HuH-7 (cell line): ENCODE measurements around the gene UBE2I.
A peak's percentile ranks its signal among the peaks of the same experiment; 100 is the strongest.
"Not testable (repeated sequence)": the region's sequence is repeated elsewhere in the genome, so short reads cannot be mapped to it uniquely, and the experiment has no call there.

Experiments
- DNase-seq: peaks from one replicate; pipeline ENCODE4 v3.0.0; 2011; ENCODE audit warnings: low spot score

Gene UBE2I

DNA sequence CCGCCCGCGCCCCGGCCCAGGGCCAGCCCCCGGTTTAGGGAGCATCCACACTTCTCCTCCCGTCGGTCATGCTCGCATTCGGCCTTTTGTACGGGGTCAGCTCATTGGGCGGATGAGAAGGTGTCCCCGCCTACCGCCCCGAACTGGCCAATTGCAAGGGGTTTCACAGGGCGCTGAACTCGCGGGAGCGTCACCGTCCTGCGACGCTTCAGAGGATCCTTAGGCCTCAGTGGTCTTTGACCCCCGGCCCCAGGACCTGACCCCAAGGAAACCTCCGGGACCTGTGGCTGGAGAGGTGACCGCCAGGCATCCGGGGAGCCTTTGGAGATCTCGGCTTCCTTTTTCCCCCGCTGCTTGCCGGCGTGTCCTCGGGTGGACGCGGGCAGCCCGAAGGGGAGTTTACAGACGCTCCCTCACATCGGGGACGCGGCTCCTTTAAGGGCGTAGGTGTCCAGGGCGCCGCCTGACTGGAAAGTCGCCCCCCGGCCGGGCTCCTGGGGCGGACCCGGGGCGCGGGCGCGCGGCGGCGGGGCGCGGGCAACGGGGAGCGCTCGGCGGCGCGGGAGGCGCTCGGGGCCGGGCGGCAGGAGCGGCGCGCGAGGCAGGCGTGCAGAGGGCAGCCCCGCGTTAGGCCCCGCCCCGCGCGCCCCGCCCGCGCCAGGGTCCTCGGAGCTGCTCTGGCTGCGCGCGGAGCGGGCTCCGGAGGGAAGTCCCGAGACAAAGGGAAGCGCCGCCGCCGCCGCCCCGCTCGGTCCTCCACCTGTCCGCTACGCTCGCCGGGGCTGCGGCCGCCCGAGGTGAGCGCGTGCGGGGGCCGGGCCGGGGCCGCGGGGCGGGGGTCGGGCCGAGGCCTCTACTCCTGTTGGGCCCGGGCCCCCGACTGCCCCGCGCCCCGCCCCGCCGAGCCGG lies at the start of gene UBE2I:
UBE2I (plus strand) TSS at position 660 of the 909 bp plus-strand sequence. CDS start 4,395 bp downstream, outside the sequence.
- DNase-seq = peak; percentile 92

- DNase-seq = no peak
Observed at GRCh38 chr16:1259760-1260068, 49.7 kb upstream of the UBE2I start.

DNA sequence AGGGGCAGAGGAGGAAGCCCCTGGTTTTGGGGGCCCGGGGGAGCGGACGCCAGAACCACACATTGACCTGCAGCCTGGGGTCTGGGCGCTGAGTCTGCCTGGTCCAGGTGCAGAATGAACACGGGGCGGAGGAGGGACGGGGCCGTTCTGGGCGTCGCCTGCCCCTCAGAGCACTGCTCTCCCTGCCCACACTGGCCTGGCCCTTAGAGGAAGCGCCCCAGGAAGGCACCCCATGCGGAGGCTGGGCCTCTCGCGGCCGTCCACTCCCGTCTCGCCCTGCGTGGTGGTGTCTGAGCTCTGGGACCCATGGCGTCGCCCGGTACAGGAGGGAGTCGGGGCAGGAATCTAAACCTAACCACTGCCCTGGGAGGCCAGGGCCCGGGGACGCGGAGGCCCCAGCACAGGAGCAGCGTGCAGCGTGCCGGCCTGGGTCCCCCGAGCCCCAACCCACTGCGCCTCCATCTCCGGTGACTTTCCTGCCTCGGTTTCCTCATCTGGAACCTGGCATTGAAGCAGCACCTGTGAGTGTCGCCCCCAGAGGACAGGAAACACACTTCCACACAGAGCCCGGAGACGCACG lies 49.2 kb upstream of the UBE2I start:
- DNase-seq = no peak

- DNase-seq = no peak
Observed at GRCh38 chr16:1261131-1261892, 48.1 kb upstream of the UBE2I start.

GRCh38 chr16:1262210-1262845 lies 47.1 kb upstream of the UBE2I start:
- no peak for DNase-seq

DNA sequence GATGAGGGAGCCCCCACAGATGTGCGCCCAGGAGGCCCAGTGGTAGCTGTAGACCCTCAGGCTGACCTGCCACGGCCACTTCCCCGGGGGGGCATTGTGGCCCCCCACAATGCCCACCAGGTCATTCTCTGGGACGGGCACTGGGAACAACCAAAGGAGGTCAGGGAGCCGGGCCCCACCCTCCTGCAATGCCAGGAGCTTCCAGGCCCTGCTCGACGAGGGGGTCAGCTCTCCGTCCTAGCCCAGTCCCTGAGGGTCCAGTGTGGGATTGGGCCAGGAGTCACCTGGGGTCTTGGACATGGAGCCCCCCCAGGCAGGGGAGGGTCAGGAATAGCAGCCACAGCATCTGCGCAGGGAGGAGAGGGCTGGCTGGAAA lies 46.6 kb upstream of the UBE2I start:
- DNase-seq = no peak

DNA sequence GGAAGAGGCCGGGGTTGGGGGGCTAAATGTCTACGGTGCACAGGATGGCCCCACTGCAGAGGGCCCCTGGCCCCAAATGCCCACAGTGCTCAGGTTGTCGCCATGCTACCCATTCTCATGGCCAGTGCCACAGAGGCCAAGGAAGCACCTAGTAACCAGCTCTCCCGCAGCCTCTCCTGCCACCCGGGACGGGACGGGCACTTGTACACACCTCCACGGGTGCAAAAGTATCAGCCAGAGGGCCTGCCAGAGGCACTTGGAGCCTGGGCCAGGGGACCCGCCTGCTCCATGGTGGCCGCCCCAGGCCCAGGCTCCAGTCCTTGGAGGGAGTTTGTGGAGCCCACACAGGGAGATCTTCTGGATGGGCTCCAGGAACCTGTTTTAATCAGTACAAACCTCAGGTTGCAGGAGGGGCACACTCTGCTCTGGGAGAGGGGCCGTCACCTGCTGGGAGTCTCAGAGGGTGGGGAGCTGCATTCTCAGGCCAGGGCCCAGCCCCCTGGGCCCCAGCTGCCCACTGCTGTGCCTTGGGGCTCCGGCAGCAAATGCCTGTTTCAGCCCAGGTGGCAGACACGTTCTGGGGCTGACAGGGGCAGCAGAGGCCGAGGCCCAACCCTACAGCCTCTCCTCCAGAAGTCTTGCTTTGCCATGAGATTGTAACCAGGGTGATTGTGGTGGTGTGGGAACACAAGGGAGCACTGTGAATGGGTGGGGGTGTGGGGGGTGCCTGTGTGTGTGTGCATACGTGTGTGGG lies 45.7 kb upstream of the UBE2I start:
- no peak for DNase-seq

- no peak for DNase-seq
Observed at GRCh38 chr16:1264345-1265089, 44.9 kb upstream of the UBE2I start.

DNA sequence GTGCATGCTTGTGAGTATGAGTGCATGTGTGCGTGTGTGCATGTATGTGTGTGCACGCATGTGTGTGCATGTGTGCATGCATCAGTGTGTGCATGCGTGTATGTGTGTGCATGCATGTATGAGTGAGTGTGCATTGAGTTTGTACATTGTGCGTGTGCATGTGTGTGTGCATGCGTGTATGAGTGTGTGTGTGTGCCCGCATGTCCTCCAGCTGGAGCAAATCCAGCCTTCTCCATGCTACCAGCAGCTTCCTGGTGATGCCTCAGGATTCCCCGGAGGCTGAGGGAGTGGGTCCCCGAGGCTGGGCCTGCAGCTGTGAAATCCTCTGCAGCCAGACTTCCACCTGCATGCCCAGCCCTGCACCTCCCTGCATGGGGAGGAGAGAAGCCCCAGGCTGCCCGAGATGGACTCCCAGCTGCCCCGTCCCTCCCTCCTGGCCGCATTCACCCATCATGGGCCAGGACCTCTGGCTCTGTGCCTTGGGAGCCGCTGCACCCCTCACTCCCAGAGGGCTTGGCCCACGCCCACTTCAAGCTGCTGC lies 44.3 kb upstream of the UBE2I start:
- DNase-seq = no peak

- no peak for DNase-seq
Observed at GRCh38 chr16:1265826-1266225, 43.6 kb upstream of the UBE2I start.

DNA sequence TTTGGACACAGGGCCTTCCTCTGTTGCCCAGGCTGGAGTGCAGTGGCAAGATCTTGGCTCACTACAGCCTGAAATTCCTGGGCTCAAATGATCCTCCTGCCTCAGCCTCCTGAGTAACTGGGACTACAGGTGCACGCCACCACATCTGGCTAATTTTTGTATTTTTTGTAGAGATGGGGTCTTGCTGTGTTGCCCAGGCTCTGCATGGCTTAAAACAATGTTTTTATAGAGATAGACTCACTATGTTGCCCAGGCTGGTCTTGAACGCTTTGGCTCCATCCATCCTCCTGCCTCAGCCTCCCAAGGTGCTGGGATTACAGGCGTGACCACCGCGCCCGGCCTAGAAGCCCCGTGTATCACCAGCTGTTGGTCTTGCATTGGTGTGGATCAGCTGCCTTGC lies 40.0 kb upstream of the UBE2I start:
- DNase-seq = not testable (repeated sequence)

DNA sequence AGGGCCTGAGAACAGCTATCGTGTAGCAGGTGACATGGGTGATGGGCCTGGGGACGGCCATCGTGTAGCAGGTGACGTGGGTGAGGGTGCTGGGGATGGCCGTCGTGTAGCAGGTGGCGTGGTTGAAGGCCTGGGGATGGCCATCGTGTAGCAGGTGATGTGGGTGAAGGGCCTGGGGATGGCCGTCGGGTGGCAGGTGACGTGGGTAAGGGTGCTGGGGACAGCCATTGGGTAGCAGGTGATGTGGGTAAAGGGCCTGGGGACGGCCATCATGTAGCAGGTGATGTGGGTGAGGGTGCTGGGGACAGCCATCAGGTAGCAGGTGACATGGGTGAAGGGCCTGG lies 38.1 kb upstream of the UBE2I start:
- no peak for DNase-seq

DNA sequence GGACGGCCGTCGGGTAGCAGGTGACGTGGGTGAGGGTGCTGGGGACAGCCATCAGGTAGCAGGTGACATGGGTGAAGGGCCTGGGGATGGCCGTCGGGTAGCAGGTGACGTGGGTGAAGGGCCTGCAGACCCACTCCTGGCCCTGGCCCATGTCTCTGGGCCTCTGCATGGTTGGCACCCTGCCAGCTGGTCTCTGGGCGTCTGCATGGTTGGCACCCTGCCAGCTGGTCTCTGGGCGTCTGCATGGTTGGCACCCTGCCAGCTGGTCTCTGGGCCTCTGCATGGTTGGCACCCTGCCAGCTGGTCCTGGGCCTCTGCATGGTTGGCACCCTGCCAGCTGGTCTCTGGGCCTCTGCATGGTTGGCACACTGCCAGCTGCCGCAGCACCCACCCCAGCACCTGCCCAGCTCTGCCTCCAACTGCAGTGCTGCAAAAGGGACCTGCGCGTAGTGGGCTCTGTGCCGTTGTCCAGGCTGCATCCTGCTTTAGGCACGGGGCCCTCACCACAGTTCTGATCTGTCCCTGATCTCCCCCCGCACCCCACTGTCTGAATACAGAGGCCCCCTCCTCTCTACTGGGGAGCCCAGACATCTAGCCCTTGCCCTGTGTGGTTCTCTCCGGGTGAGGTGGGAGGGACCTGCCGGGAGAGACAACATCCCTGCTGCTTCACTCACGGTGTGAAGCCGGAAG lies 37.6 kb upstream of the UBE2I start:
- not testable (repeated sequence) for DNase-seq

DNA sequence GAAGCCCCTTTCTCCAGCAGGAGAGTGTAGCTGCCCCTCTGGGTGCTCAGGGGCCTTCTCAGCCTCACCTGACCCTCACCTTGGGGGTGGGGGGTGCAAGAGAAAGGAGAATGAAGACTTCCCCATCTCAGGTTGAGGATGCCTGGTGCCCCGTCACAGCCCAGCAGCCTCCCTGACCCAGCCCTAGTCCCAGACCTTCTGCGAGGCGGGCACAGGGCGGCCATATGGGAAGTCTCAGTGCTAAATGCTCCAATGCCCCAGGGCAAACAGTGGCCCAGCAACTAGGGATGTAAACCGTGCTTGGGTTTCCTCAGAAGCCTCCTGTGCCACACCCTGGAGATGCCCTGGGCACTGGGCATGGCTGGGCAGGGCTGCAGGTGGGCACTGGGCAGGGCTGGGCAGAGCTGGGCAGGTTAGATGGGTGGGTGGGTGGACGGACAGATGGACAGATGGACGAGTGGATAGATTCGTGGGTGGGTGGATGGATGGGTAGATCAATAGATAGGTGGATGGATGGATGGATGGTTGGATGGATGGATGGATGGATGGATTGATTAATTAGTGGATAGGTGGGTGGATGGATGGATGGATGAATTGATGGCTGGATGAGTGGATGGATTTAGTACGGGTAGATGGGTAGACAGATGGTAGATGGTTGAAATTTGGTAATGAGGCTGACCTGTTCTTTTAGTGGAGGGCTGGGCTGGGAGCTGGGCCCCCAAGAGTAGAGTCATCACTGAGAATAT lies 36.8 kb upstream of the UBE2I start:
- DNase-seq = no peak

- DNase-seq = no peak
Observed at GRCh38 chr16:1273816-1274215, 35.6 kb upstream of the UBE2I start.

- no peak for DNase-seq
Observed at GRCh38 chr16:1274767-1275166, 34.7 kb upstream of the UBE2I start.

DNA sequence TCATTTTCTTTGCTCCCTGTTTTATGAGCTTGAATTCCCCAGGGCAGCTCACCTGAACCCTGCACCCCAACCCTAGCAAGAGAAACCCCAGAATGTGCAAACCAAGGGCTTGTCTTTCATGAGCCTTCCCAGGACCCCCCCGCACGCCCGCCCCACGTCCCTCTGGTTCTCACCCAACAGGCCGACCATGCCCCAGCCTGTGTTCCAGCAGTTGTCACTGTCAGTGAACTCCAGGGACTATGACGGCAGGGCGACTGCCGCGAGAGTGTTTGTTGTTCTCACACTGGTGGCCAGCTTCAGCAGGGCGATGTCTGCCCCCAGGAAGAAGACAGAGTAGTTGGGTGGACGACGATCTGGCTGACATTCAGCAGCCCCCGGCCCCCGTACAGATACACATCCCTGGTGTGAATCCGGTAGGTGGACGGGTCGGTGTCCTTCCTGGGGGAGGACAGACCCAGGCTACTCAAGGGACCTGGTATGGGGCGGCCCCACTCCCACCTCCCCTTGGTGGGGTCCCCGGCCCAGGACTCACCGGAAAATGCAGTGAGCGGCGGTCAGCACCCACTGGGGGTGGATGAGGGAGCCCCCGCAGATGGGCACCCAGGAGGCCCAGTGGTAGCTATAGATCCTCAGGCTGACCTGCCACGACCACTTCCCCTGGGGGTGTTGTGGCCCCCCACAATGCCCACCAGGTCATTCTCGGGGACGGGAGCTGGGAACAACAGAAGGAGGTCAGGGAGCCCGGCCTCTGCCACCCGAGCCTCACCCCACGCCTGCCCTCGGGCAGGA lies 33.5 kb upstream of the UBE2I start:
- no peak for DNase-seq

GRCh38 chr16:1276580-1276878 lies 32.9 kb upstream of the UBE2I start:
- no peak for DNase-seq

- DNase-seq = no peak
Observed at GRCh38 chr16:1277151-1277598, 32.3 kb upstream of the UBE2I start.
